Measurements from ENCODE around the gene EDN3. TPM values are rescaled to one million over a fixed set of nuclear protein-coding genes. Genes with fewer than 3 reads are reported as not detected.

EDN3 gene
- polyA plus RNA-seq (2013, experiment 1 of 2) = 1.4 TPM
- polyA plus RNA-seq (2013, experiment 2 of 2) = 1.1 TPM

DNA sequence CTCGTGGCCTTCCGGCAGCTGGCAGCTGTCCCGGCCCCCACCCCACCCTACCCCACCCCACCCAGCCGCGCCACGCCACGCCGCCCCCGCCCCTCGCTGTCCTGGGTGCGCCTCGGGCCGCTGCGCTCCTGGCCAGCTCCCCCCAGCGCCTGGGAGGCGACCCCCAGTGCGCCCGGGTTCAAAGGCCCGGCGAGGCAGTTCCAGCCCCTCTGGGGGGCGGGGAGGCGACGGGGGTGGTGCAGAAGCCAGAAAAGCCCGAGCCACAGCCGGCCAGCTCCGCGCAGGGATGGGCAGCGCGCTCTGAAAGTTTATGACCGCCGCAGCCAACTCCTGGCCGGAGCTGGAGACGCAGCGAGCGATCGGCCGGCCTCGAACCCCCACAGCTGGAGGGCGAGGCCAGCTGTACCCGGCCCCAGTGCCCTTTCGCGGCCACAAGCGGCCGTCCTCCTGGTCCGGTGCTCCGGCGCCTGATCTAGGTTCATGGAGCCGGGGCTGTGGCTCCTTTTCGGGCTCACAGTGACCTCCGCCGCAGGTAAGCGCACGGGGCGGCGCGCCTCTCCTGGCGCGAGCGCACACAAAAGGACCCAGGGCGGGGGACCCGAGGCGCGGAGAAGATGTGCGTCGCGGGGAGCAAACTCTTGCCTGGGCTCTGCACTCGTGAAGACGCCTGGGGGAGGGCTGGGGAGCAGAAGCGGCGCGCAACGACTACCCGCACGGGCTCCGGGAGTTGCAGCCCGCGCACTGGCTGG lies at the start of gene EDN3:
Gene EDN3 (plus strand): TSS at position 279 of the 749 bp plus-strand sequence. CDS start 202 bp downstream, at position 481.
- Histone ChIP-seq H3K27ac (ENCODE audit: low read depth, low read length, severe bottlenecking) (no peak within 1 kb of the TSS), H3K9me3 (ENCODE audit: control insufficient read depth, low read length) (no peaks in the 10 kb centered on the region), H3K36me3 (ENCODE audit: control insufficient read depth, insufficient read depth, low read length) (no peaks in the 10 kb centered on the region), H3K4me1 (ENCODE audit: control insufficient read depth, insufficient read depth, low read length, poor library complexity, severe bottlenecking) (no peaks in the 10 kb centered on the region), H3K4me3 (ENCODE audit: extremely low read depth, insufficient read depth, low read length, poor library complexity, severe bottlenecking) (peak within 1 kb of the TSS; percentile 0)
- 2 to 4% methylated on average over 52 to 62 of the region's 77 CpGs for WGBS, 2 experiments (ENCODE audit: insufficient coverage in 2 of 2)

DNA sequence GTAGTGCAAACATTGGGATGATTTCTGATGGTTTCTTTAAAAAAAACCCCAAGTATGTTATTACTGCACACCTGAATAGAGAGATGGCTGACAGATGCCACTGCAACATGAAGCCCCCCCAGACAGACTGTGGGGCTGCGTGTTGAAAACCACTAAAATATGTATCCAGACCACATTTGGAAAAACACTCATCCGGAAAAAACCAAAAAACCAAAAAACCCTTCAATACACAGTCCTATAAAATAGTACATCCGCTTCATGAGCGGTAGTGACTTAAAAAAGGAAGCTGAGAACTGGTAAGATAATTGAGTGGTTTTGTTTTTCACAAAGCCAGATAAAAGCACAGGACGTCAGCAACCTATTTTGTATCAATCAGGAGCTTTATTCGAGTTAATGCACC lies 47.1 kb upstream of the EDN3 start:
- Histone ChIP-seq H3K27ac (ENCODE audit: low read depth, low read length, severe bottlenecking) (no peak overlapping the region), H3K36me3 (ENCODE audit: control insufficient read depth, insufficient read depth, low read length) (no peaks in the 10 kb centered on the region), H3K4me3 (ENCODE audit: extremely low read depth, insufficient read depth, low read length, poor library complexity, severe bottlenecking) (no peak overlapping the region), H3K4me1 (ENCODE audit: control insufficient read depth, insufficient read depth, low read length, poor library complexity, severe bottlenecking) (no peaks in the 10 kb centered on the region), H3K9me3 (ENCODE audit: control insufficient read depth, low read length) (no peaks in the 10 kb centered on the region)
- 71 to 91% methylated on average over 2 to 3 of the region's 6 CpGs for WGBS, 2 experiments (ENCODE audit: insufficient coverage in 2 of 2)

- Histone ChIP-seq H3K4me1 (ENCODE audit: control insufficient read depth, insufficient read depth, low read length, poor library complexity, severe bottlenecking) (no peaks in the 10 kb centered on the region), H3K27ac (ENCODE audit: low read depth, low read length, severe bottlenecking) (no peak overlapping the region), H3K9me3 (ENCODE audit: control insufficient read depth, low read length) (no peaks in the 10 kb centered on the region), H3K36me3 (ENCODE audit: control insufficient read depth, insufficient read depth, low read length) (no peaks in the 10 kb centered on the region), H3K4me3 (ENCODE audit: extremely low read depth, insufficient read depth, low read length, poor library complexity, severe bottlenecking) (no peak overlapping the region)
- 57 to 59% methylated on average over 4 of the region's 4 CpGs for WGBS, 2 experiments (ENCODE audit: insufficient coverage in 2 of 2)
Measured at GRCh38 chr20:59253779-59254319, 46.6 kb upstream of the EDN3 start.

DNA sequence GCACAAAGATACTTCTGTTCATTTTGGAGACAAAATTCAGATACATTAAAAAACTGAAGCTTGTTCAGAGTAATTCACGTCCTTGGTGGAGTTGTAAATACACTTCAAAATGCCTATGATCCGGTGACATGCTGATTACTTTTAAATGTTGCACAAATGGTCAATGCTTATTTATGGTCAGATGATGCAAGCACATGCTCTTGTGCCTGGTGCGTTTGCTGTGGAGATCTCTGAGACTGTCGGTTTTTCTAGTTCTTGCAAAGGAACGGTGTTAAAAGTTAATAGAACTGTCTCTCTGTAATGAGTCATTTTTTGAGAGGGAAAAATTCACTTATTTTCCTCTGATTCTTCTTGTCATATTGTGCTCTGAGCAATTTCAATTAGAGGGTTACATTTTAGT lies 45.2 kb upstream of the EDN3 start:
- Histone ChIP-seq H3K27ac (ENCODE audit: low read depth, low read length, severe bottlenecking) (no peak overlapping the region), H3K36me3 (ENCODE audit: control insufficient read depth, insufficient read depth, low read length) (no peaks in the 10 kb centered on the region), H3K4me1 (ENCODE audit: control insufficient read depth, insufficient read depth, low read length, poor library complexity, severe bottlenecking) (no peaks in the 10 kb centered on the region), H3K4me3 (ENCODE audit: extremely low read depth, insufficient read depth, low read length, poor library complexity, severe bottlenecking) (no peak overlapping the region), H3K9me3 (ENCODE audit: control insufficient read depth, low read length) (no peaks in the 10 kb centered on the region)
- WGBS, 2 experiments (ENCODE audit: insufficient coverage in 2 of 2) = 93 to 100% methylated on average over 3 to 4 of the region's 5 CpGs

DNA sequence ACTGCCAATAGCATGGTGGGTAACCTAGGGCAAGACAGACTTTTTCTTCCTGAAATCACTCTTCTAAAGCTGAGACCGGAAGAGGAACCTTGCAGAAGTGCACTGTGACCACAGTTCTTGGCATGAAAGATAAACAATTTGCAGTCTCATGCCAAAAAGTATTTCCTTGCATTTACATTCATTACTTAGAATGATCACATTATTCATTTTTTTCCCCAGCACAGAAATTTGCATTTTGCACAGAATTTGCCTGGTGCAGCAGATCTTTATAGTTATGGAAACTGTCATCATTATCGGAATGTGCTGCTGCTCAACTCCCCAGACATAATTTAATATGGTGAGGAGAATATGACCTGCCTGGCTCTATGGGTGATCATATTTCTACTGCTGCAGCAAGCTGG lies 42.2 kb upstream of the EDN3 start:
- no peak overlapping the region for H3K4me3 ChIP-seq (ENCODE audit: extremely low read depth, insufficient read depth, low read length, poor library complexity, severe bottlenecking)
- WGBS, 2 experiments (ENCODE audit: insufficient coverage in 2 of 2) = 100% methylated on average over 1 of the region's 2 CpGs
- no peak overlapping the region for H3K27ac ChIP-seq (ENCODE audit: low read depth, low read length, severe bottlenecking)
- H3K9me3 ChIP-seq (ENCODE audit: control insufficient read depth, low read length) = no peaks in the 10 kb centered on the region
- no peaks in the 10 kb centered on the region for H3K36me3 ChIP-seq (ENCODE audit: control insufficient read depth, insufficient read depth, low read length)
- H3K4me1 ChIP-seq (ENCODE audit: control insufficient read depth, insufficient read depth, low read length, poor library complexity, severe bottlenecking) = no peaks in the 10 kb centered on the region

- H3K4me1 ChIP-seq (ENCODE audit: control insufficient read depth, insufficient read depth, low read length, poor library complexity, severe bottlenecking) = no peaks in the 10 kb centered on the region
- no peak overlapping the region for H3K27ac ChIP-seq (ENCODE audit: low read depth, low read length, severe bottlenecking)
- no peaks in the 10 kb centered on the region for H3K36me3 ChIP-seq (ENCODE audit: control insufficient read depth, insufficient read depth, low read length)
- H3K9me3 ChIP-seq (ENCODE audit: control insufficient read depth, low read length) = no peaks in the 10 kb centered on the region
- H3K4me3 ChIP-seq (ENCODE audit: extremely low read depth, insufficient read depth, low read length, poor library complexity, severe bottlenecking) = no peak overlapping the region
- 71 to 86% methylated on average over 1 of the region's 2 CpGs for WGBS, 2 experiments (ENCODE audit: insufficient coverage in 2 of 2)
Measured at GRCh38 chr20:59259946-59260345, 40.5 kb upstream of the EDN3 start.

DNA sequence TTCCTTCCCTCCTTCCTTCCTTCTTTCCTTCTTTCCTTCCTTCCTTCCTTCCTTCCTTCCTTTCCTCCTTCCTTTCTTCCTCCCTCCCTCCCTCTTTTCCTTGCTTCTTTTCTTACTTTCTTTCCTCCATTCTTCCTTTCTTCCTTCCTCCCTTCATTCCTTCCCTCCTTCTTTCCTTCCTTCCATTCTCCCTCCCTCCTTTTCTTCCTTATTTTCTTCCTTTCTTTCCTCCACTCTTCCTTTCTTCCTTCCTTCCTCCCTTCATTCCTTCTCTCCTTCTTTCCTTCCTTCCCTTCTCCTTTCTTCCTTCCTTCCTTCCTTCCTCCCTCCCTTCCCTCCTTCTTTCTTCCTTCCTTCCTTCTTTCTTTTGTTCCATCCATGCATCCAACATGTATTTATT lies 35.1 kb upstream of the EDN3 start:
- H3K36me3 ChIP-seq (ENCODE audit: control insufficient read depth, insufficient read depth, low read length) = no peaks in the 10 kb centered on the region
- no peak overlapping the region for H3K27ac ChIP-seq (ENCODE audit: low read depth, low read length, severe bottlenecking)
- H3K9me3 ChIP-seq (ENCODE audit: control insufficient read depth, low read length) = no peaks in the 10 kb centered on the region
- H3K4me3 ChIP-seq (ENCODE audit: extremely low read depth, insufficient read depth, low read length, poor library complexity, severe bottlenecking) = no peak overlapping the region
- H3K4me1 ChIP-seq (ENCODE audit: control insufficient read depth, insufficient read depth, low read length, poor library complexity, severe bottlenecking) = peaks cover 5% of the 10 kb centered on the region

DNA sequence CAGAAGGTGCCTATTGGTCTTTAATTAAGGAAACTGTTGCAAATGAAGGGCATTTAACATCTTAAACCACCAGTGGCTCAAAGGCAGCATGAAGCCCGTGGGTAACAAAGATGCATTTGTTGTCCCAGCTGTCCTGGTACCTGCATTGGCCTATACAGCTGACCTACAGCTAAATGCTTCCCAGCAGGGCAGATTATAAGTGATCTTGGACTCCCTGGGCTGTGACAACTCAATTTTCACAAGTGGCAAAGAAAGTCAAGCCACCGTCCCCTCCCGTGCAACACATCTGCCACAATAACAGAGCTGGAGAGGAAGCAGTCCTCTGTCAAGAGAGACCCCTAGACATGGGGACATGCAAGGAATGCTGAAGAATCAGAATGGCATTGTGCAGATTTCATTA lies 31.5 kb upstream of the EDN3 start:
- Histone ChIP-seq H3K36me3 (ENCODE audit: control insufficient read depth, insufficient read depth, low read length) (no peaks in the 10 kb centered on the region), H3K9me3 (ENCODE audit: control insufficient read depth, low read length) (no peaks in the 10 kb centered on the region), H3K27ac (ENCODE audit: low read depth, low read length, severe bottlenecking) (no peak overlapping the region), H3K4me1 (ENCODE audit: control insufficient read depth, insufficient read depth, low read length, poor library complexity, severe bottlenecking) (peaks cover 5% of the 10 kb centered on the region), H3K4me3 (ENCODE audit: extremely low read depth, insufficient read depth, low read length, poor library complexity, severe bottlenecking) (no peak overlapping the region)
- 14 to 25% methylated on average over 1 to 3 of the region's 3 CpGs for WGBS, 2 experiments (ENCODE audit: insufficient coverage in 2 of 2)

GRCh38 chr20:59269411-59270025 lies 30.9 kb upstream of the EDN3 start:
- no peak overlapping the region for H3K27ac ChIP-seq (ENCODE audit: low read depth, low read length, severe bottlenecking)
- no peak overlapping the region for H3K4me3 ChIP-seq (ENCODE audit: extremely low read depth, insufficient read depth, low read length, poor library complexity, severe bottlenecking)
- H3K36me3 ChIP-seq (ENCODE audit: control insufficient read depth, insufficient read depth, low read length) = no peaks in the 10 kb centered on the region
- no peaks in the 10 kb centered on the region for H3K9me3 ChIP-seq (ENCODE audit: control insufficient read depth, low read length)
- 52% methylated on average over 2 of the region's 4 CpGs; no CpG with 5 or more reads in 1 of the 2 experiments for WGBS, 2 experiments (ENCODE audit: insufficient coverage in 2 of 2)
- peaks cover 5% of the 10 kb centered on the region for H3K4me1 ChIP-seq (ENCODE audit: control insufficient read depth, insufficient read depth, low read length, poor library complexity, severe bottlenecking)

DNA sequence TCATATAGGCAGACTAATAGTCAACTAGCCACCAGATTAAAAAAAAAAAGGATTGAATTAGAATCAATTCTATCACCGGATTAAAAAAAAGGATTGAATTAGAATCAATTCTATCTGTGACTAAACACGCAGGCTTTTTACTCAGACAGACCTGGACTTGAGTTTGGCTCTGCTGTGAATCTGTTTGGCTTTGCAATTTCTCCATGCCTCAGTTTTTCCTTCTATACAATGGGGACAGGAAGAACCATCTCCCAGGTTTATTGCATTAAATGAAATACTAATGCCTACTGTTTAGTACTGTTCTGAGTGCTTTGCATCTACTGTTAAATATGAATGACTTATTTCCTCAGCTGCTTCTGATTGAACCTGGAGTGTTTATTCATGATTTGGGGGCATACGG lies 30.0 kb upstream of the EDN3 start:
- 100% methylated on average over 1 of the region's 3 CpGs for WGBS, 2 experiments (ENCODE audit: insufficient coverage in 2 of 2)

More for the DNA sequence above, 30.0 kb upstream of the EDN3 start:
- Histone ChIP-seq H3K4me1 (ENCODE audit: control insufficient read depth, insufficient read depth, low read length, poor library complexity, severe bottlenecking) (peaks cover 5% of the 10 kb centered on the region), H3K36me3 (ENCODE audit: control insufficient read depth, insufficient read depth, low read length) (no peaks in the 10 kb centered on the region), H3K9me3 (ENCODE audit: control insufficient read depth, low read length) (no peaks in the 10 kb centered on the region), H3K4me3 (ENCODE audit: extremely low read depth, insufficient read depth, low read length, poor library complexity, severe bottlenecking) (no peak overlapping the region), H3K27ac (ENCODE audit: low read depth, low read length, severe bottlenecking) (no peak overlapping the region)

All from mesodermal cell (in vitro differentiated cells).